MM.1S (cell line): ENCODE data around the gene ARMC9.

Experiments
- DNase-seq: peaks from one replicate; pipeline ENCODE4 v3.0.0-alpha.2; 2015
- H2AFZ ChIP-seq: fragments of 300-600 bp; sonication (generic); 2 replicates; pipeline ENCODE4 v1.6.0; 2016; ENCODE audit warnings: antibody characterized with exemption, low read length
- H3F3A ChIP-seq: fragments of 300-600 bp; sonication (generic); 2 replicates; pipeline ENCODE4 v1.6.1; 2016; ENCODE audit warnings: mild to moderate bottlenecking, antibody characterized with exemption, low read length, moderate library complexity, mixed read lengths; ENCODE audit not compliant: insufficient read depth
- H3K27ac ChIP-seq: fragments of 300-600 bp; sonication (generic); 2 replicates; pipeline ENCODE4 v1.5.1; 2016; ENCODE audit warnings: mild to moderate bottlenecking, low read length
- H3K27me3 ChIP-seq: fragments of 300-600 bp; sonication (generic); replicated peaks from 2 replicates; pipeline ENCODE4 v1.6.0; 2016; ENCODE audit warnings: low read length; ENCODE audit not compliant: insufficient read depth
- H3K36me3 ChIP-seq: fragments of 300-600 bp; sonication (generic); replicated peaks from 2 replicates; pipeline ENCODE4 v1.6.1; 2016; ENCODE audit warnings: mild to moderate bottlenecking, low read length, mixed read lengths; ENCODE audit not compliant: insufficient read depth
- H3K4me1 ChIP-seq: fragments of 300-600 bp; sonication (generic); 2 replicates; pipeline ENCODE4 v1.6.1; 2016; ENCODE audit warnings: low read length, mixed read lengths
- H3K4me2 ChIP-seq: fragments of 300-600 bp; sonication (generic); 2 replicates; pipeline ENCODE4 v1.6.0; 2016; ENCODE audit warnings: low read depth, low read length
- H3K4me3 ChIP-seq: fragments of 300-600 bp; sonication (generic); 2 replicates; pipeline ENCODE4 v1.5.1; 2016; ENCODE audit warnings: low read length, mixed read lengths
- H3K79me2 ChIP-seq: fragments of 300-600 bp; sonication (generic); 2 replicates; pipeline ENCODE4 v1.6.1; 2016; ENCODE audit warnings: mixed run types, low read length, mixed read lengths
- H3K9ac ChIP-seq: fragments of 300-600 bp; sonication (generic); 2 replicates; pipeline ENCODE4 v1.6.1; 2016; ENCODE audit warnings: low read length, mixed read lengths
- H3K9me2 ChIP-seq: fragments of 300-600 bp; sonication (generic); replicated peaks from 2 replicates; pipeline ENCODE4 v1.6.1; 2016; ENCODE audit warnings: mild to moderate bottlenecking, low read length, mixed read lengths; ENCODE audit not compliant: insufficient read depth
- H3K9me3 ChIP-seq: fragments of 300-600 bp; sonication (generic); replicated peaks from 2 replicates; pipeline ENCODE4 v1.6.1; 2016; ENCODE audit warnings: mild to moderate bottlenecking, low read length, mixed read lengths; ENCODE audit not compliant: insufficient read depth
- H4K20me1 ChIP-seq: fragments of 300-600 bp; sonication (generic); 2 replicates; pipeline ENCODE4 v1.6.1; 2016; ENCODE audit warnings: mild to moderate bottlenecking, low read length, moderate library complexity, mixed read lengths; ENCODE audit not compliant: insufficient read depth
- EZH2 ChIP-seq: fragments of 300-600 bp; sonication (generic); optimal IDR thresholded peaks from 2 replicates; pipeline ENCODE3; 2017; ENCODE audit warnings: low read depth, mild to moderate bottlenecking, antibody characterized with exemption, low read length, mixed read lengths
- EZH2phosphoT487 ChIP-seq: fragments of 300-600 bp; sonication (generic); IDR thresholded peaks from 2 replicates; pipeline ENCODE4 v1.6.1; 2018; ENCODE audit warnings: antibody characterized with exemption, low read length
- TF ChIP-seq, protein P1 (sequence below): fragments of 300-600 bp; sonication (generic); IDR thresholded peaks from 2 replicates; pipeline ENCODE4 v1.5.1; 2016; ENCODE audit warnings: antibody characterized with exemption, low read length, mixed read lengths

Gene ARMC9

DNA sequence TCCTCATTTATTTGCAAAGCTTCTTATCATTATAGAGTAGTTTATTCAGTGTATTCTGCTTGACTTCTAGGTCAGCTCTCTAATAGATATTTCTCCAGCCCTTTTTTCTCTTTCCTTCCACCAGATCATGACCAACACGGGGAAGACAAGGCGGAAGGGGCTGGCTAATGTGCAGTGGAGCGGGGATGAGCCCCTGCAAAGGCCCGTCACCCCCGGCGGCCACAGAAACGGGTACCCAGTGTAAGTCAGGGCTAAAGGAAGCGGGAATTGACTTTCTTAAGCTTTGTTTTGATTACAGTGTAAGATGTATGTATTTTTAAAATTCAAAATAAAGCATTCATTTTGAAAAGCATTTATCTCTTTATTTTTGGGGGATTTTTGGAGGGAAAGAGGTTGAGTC, 146.4 kb downstream of the ARMC9 start:
- no peak overlapping the region for H3K4me2 ChIP-seq
- H2AFZ ChIP-seq: no peak overlapping the region
- no peaks in the 10 kb centered on the region for H3K9me3 ChIP-seq
- TF ChIP-seq EZH2 (no peak), EZH2phosphoT487 (no peak)
- H3K9me2 ChIP-seq: no peaks in the 10 kb centered on the region
- H3F3A ChIP-seq: no peaks in the 10 kb centered on the region
- H3K79me2 ChIP-seq: no peaks in the 10 kb centered on the region
- H3K4me1 ChIP-seq: no peaks in the 10 kb centered on the region
- H4K20me1 ChIP-seq: no peaks in the 10 kb centered on the region
- no peak overlapping the region for H3K27ac ChIP-seq
- no peaks in the 10 kb centered on the region for H3K36me3 ChIP-seq
- no peak for DNase-seq
- H3K27me3 ChIP-seq: no peaks in the 10 kb centered on the region
- no peak overlapping the region for H3K4me3 ChIP-seq
- no peak overlapping the region for H3K9ac ChIP-seq

DNA sequence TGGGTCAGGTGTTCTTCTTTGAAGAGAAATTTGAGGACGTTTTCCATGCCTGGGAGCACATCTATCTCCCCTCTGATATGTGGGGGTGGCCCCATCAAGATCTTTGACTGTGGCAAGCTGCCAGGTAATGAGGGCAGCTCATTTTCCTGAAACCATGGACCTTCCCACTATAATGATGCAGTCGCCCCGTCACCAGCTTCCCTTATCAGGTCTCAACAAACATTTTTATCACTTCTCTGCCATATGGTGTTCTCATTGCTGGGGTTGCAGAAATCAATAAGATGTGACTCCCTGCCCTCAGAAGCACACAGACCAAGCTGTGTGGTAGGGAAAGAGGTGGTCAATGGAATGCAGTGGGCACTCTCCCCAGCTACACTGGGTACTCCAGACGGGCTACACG, 148.7 kb downstream of the ARMC9 start:
- Histone ChIP-seq H3K4me2 (no peak overlapping the region), H3K9me3 (no peaks in the 10 kb centered on the region), H4K20me1 (no peaks in the 10 kb centered on the region), H3K36me3 (no peaks in the 10 kb centered on the region), H3K4me1 (no peaks in the 10 kb centered on the region), H3K4me3 (no peak overlapping the region), H3K9me2 (no peaks in the 10 kb centered on the region), H3K27ac (no peak overlapping the region), H3F3A (no peaks in the 10 kb centered on the region), H2AFZ (no peak overlapping the region), H3K9ac (no peak overlapping the region), H3K79me2 (no peaks in the 10 kb centered on the region), H3K27me3 (no peaks in the 10 kb centered on the region)
- DNase-seq: no peak
- TF ChIP-seq, protein P1, sequence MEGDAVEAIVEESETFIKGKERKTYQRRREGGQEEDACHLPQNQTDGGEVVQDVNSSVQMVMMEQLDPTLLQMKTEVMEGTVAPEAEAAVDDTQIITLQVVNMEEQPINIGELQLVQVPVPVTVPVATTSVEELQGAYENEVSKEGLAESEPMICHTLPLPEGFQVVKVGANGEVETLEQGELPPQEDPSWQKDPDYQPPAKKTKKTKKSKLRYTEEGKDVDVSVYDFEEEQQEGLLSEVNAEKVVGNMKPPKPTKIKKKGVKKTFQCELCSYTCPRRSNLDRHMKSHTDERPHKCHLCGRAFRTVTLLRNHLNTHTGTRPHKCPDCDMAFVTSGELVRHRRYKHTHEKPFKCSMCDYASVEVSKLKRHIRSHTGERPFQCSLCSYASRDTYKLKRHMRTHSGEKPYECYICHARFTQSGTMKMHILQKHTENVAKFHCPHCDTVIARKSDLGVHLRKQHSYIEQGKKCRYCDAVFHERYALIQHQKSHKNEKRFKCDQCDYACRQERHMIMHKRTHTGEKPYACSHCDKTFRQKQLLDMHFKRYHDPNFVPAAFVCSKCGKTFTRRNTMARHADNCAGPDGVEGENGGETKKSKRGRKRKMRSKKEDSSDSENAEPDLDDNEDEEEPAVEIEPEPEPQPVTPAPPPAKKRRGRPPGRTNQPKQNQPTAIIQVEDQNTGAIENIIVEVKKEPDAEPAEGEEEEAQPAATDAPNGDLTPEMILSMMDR: no peak
- TF ChIP-seq EZH2phosphoT487: no peak
- TF ChIP-seq EZH2: no peak

DNA sequence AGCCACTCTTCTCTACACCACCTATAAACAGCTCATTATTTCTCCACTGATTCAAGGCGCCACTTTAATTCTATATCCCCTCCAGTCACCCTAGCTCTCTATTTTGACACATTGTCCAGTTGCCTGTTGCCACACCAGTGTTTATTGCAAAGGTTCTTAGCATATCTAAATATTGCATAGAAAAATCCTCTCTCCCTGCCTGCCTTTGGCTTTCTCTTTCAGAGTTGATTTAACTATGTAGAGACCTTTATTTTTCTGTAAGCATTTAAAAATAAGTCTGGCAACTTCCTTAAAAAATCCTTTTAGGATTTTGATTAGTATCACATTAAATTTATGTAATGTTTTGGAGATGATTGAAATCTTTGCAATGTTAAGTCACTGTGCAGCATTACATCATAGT, 149.2 kb downstream of the ARMC9 start:
- no peak for TF ChIP-seq EZH2phosphoT487
- TF ChIP-seq, protein P1: no peak
- TF ChIP-seq EZH2: no peak
- H3K4me2 ChIP-seq: no peak overlapping the region
- no peaks in the 10 kb centered on the region for H3K9me2 ChIP-seq
- no peaks in the 10 kb centered on the region for H3K4me1 ChIP-seq
- no peak for DNase-seq
- no peak overlapping the region for H3K27ac ChIP-seq
- no peak overlapping the region for H3K4me3 ChIP-seq
- no peaks in the 10 kb centered on the region for H3K79me2 ChIP-seq
- H4K20me1 ChIP-seq: no peaks in the 10 kb centered on the region
- H3K27me3 ChIP-seq: no peaks in the 10 kb centered on the region
- no peak overlapping the region for H3K9ac ChIP-seq
- no peak overlapping the region for H2AFZ ChIP-seq
- H3K9me3 ChIP-seq: no peaks in the 10 kb centered on the region
- no peaks in the 10 kb centered on the region for H3K36me3 ChIP-seq
- H3F3A ChIP-seq: no peaks in the 10 kb centered on the region

DNA sequence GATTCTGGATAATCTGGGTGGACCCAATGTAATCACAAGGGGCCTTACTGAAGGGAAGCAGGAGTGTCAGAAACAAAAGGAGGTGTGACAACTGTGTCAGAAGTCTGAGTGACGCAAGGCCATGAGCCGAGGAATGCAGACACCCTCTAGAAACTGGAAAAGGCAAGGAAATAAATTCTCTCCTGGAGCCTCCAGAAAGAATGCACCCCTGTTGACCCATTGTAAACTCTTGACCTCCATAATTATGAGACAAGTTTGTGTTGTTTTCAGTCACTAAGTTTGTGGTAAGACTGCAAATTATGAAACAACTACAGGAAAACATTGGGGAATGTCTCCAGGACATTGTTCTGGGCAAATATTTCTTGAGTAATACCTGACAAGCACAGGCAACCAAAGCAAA, 149.7 kb downstream of the ARMC9 start:
- no peaks in the 10 kb centered on the region for H4K20me1 ChIP-seq
- H3K27ac ChIP-seq: no peak overlapping the region
- H3K4me1 ChIP-seq: no peaks in the 10 kb centered on the region
- TF ChIP-seq, protein P1: no peak
- TF ChIP-seq EZH2phosphoT487 (no peak), EZH2 (no peak)
- H3K36me3 ChIP-seq: no peaks in the 10 kb centered on the region
- no peak overlapping the region for H2AFZ ChIP-seq
- no peak overlapping the region for H3K4me2 ChIP-seq
- DNase-seq: no peak
- no peaks in the 10 kb centered on the region for H3K9me3 ChIP-seq
- no peak overlapping the region for H3K4me3 ChIP-seq
- no peaks in the 10 kb centered on the region for H3K79me2 ChIP-seq
- H3K27me3 ChIP-seq: no peaks in the 10 kb centered on the region
- H3K9me2 ChIP-seq: no peaks in the 10 kb centered on the region
- no peak overlapping the region for H3K9ac ChIP-seq
- H3F3A ChIP-seq: no peaks in the 10 kb centered on the region
